Measurements from ENCODE around the gene GCK.

GRCh38 chr7:44197474-44197873 is 8.2 kb upstream of the GCK start:
- no peak for TF ChIP-seq ZBTB7A (IDR thresholded peaks at IDR 0.05; ENCODE audit: low read depth)
- TF ChIP-seq YY1 (IDR thresholded peaks at IDR 0.05; ENCODE audit: low read depth), result no peak
- TF ChIP-seq RAD21 (IDR thresholded peaks at IDR 0.05; ENCODE audit: low read depth), result no peak
- no peak for TF ChIP-seq REST (IDR thresholded peaks at IDR 0.05; ENCODE audit: low read depth)
- no peak for TF ChIP-seq TCF12 (IDR thresholded peaks at IDR 0.05; ENCODE audit: low read depth)
